SU-DHL-6 (cell line): ENCODE measurements around the gene RNF17.

ENCODE experiments used
- CTCF ChIP-seq: fragments of 200-600 bp; sonication (generic); IDR thresholded peaks from one replicate; pipeline ENCODE4 v1.5.1; 2017; ENCODE audit warnings: antibody characterized with exemption, mild to moderate bottlenecking, low read length, moderate library complexity; ENCODE audit not compliant: insufficient read depth, poor library complexity, severe bottlenecking
- EZH2phosphoT487 ChIP-seq: fragments of 200-600 bp; sonication (generic), shearing (Covaris generic); conservative IDR thresholded peaks from 2 replicates; pipeline ENCODE4 v1.6.1; 2018; ENCODE audit warnings: mild to moderate bottlenecking, antibody characterized with exemption, low read length, moderate library complexity, mixed read lengths

GRCh38 chr13:24763596-24764275, at the start of gene RNF17:
- no peak for TF ChIP-seq CTCF
- no peak for TF ChIP-seq EZH2phosphoT487
